GM19023 (cell line): ENCODE data around the gene LTB4R.

ENCODE experiments used
- ATAC-seq: cut with Tn5 transposase; IDR thresholded peaks from one replicate; pipeline ENCODE4 v1.9.1; 2021; ENCODE audit warnings: mild to moderate bottlenecking, moderate library complexity; ENCODE audit not compliant: unreplicated experiment

The LTB4R gene

DNA sequence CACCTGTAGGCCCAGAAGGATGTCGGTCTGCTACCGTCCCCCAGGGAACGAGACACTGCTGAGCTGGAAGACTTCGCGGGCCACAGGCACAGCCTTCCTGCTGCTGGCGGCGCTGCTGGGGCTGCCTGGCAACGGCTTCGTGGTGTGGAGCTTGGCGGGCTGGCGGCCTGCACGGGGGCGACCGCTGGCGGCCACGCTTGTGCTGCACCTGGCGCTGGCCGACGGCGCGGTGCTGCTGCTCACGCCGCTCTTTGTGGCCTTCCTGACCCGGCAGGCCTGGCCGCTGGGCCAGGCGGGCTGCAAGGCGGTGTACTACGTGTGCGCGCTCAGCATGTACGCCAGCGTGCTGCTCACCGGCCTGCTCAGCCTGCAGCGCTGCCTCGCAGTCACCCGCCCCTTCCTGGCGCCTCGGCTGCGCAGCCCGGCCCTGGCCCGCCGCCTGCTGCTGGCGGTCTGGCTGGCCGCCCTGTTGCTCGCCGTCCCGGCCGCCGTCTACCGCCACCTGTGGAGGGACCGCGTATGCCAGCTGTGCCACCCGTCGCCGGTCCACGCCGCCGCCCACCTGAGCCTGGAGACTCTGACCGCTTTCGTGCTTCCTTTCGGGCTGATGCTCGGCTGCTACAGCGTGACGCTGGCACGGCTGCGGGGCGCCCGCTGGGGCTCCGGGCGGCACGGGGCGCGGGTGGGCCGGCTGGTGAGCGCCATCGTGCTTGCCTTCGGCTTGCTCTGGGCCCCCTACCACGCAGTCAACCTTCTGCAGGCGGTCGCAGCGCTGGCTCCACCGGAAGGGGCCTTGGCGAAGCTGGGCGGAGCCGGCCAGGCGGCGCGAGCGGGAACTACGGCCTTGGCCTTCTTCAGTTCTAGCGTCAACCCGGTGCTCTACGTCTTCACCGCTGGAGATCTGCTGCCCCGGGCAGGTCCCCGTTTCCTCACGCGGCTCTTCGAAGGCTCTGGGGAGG lies at the start of gene LTB4R:
Gene LTB4R (plus strand): TSS at position 857 of the 959 bp plus-strand sequence. CDS start 4,150 bp downstream, outside the sequence.
- ATAC-seq: peak; percentile 69

GRCh38 chr14:24261969-24262327 lies 49.4 kb upstream of the LTB4R start:
- no peak for ATAC-seq

DNA sequence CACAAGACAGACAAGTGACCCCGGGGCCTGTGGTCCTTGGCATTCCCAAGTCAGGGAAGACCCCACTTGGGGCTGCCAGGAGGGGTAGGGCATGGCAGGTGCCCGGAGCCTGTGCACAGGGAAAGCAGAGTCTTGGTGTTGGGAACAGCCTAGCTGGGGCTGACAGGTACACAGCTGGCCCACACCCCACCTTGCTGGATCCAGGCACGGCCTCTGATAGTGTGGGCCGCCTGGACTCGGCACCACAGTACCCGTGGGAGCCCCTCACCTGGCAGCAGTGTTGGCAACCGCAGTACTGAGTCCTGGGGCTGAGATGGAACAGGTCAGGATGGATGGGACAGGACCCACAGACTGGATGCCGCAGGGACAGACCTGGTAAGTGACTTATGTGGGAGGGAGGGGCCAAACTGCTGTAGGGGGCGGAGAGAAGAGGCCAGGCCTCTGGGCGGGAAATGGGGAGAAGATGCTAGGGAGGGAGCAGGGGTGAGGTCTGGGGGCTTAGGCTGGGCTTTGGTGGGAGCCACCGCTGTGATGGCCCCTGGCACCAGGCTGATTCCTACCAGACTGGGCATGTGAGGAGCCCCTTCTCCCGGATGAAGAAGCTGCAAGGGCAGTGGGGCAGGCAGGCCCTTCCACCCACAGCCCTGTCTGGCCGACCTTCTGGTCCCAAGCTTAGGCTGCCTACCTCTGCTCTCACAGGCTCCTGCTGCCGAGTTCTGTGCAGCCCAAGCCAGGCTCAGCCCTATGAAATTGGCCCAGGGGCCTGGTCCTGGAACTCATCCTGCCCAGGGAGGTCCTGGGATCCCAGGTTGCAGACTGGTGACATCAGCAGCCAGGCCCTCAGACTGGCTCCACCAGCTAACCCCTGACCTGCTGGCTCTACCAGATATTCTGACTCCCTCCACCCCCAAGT lies 48.2 kb upstream of the LTB4R start, which contains the start of gene TGM1:
Gene TGM1 (minus strand): TSS at position 357 of the 913 bp plus-strand sequence. CDS start 825 bp downstream, outside the sequence.
- ATAC-seq: no peak

DNA sequence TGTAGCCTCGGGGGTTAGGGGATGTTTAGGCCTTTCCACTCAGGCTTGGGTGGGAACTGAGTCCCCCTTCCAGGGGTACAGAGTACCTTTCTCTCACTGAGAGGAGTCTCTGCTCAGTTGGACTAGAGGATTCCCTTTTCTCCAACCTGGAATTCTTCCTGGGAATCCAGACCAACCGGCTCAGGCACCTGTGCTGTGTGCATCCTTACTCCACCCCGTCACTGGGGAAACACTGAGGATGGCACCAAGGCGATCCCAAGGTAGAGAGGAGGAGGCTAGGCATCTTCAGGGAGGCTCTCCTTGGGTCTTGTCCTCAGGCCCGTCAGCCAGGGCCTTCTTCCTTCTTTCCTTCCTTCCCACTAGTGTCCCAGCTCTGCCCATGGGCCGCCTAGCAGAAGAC lies 47.5 kb upstream of the LTB4R start:
- ATAC-seq: no peak

- ATAC-seq: no peak
These were observed 47.0 kb upstream of the LTB4R start for GRCh38 chr14:24264298-24264697.

DNA sequence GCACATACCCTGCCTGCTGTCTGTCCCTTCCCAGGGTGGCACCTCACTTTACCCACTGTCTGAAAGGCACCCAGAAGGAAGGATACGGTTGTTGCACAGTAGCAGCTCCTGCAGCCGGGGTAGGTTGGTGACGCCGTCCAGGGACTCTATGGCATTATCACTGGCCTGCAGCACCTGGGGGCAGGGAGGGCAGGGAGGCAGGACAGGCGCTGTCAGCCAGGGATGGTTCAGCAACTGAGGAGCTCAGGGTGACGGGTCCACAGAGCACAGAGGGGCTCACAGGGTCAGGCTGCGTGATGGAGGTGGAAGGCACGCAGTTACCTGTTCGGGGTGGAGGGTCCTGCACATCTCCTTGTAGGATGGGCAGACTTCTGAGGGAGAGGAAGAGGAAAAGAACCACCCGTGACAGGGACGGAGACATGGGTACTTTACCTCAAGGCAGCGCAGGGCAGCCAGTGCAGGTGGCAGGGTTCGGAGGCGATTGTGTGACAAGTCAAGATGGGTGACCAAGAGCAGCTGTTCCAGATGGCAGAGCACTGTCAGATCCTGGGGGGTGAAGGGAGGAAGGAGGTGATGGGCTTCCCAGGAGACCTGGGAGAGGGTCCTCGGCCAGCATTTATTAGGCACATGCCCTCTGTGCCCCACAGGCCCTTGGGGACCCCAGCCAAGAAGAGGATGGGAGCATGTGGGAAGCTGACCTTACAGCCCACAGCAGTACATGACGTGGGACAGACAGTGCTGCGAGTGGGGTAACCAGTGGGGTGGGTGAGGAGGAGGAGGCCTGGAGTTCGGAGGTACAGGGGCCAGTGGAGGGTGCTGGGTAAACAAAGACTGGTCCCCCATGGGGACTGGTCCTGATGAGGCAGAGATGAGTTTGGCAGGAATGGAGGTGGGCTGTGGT lies 44.7 kb upstream of the LTB4R start:
- no peak for ATAC-seq

DNA sequence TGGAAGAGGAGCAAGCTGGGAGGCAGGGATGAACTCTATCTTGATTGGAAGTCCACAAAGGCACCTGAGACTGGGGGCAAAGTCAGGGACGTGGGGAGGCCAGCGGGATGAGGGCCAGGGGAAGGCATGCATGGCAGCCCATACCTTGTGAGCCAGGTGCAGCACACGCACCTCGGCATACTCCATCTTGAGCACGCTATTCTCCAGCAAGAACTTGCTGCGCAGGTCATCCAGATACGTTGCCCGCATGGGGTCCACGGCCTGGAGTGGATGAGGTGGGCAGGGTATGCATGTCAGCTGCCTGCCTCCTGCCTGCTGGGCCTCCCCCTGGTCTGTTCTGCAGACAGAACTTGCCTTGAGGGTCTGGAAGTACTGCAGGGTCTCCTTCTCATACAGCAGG lies 43.8 kb upstream of the LTB4R start:
- ATAC-seq: no peak

DNA sequence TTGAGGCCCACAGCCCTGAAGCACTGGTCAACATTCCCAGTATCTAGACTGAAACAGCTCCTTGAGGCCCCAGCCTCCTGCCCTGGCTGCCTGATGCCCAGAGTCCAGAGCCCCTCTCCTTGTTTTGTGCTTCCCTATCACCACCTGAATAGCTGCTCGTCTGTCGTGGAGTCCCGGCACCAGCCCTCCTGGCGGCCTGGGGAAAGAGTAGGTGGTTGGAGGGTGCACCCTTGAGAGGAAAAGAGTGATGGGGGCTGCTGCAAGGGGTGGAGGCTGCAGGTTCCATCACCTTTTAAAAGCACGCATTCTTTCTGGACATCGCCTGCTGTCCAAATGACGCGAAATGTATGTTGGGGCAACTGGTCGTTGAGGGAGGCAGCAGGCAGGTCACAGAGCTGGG lies 43.1 kb upstream of the LTB4R start:
- ATAC-seq: no peak

- no peak for ATAC-seq
These were observed 41.9 kb upstream of the LTB4R start for GRCh38 chr14:24269368-24269767.

DNA sequence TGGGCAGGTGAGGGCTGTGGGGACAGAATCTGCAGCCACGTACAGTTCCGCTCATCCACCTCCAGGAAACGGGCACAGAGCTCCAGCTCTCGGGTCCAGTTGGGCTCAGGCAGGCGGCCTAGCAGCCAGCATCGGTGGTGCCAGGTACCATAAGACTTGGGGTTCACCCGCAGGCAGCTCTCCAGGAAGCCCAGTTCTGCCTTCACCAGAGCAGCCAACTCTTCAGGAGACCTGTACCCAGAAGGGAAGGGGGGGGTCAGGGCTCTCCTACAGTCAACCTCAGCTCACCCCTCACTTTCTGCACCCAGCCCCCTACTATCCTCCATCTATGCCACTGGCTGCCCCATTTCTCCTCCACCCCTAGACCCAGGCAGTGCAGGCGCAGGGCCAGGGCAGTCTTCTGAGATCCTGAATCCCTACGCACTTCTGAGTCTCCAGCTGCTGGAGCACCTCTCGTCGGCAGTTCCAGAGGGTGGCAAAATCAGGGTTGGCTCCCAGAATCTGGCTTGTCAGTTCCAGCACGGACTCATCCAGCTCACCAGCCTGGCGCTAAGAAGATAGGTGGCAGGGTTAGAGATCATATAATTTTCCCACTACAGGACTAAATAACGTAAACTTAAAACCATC lies 41.3 kb upstream of the LTB4R start:
- no peak for ATAC-seq

DNA sequence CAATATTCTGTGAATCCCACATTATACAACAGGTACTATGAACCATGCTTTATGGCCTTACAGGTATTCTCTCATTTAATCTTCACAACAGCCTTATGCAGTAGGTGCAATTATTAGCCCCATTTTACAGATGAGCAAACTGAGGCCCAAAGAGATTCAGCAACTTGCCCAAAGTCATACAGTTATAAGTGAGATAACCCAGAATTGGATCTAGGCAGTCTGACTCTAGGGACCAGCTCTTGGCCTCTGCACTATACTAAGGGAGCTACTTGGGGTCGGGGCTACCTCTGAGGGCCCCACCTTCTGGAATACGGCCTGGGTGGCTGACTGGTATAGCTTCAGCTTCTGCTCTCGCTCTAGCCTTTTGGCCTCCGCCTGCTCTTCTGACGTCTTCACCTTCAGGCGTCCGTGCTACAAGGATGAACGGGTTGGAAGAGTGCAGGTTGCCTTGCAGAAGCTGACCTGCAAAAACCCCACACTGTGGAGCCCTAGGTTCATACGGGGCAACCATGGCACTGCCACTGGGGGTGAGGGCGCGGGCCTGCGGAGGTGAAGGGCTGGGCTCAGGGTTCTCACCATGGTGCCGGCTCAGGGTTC lies 40.7 kb upstream of the LTB4R start:
- ATAC-seq: peak; percentile 0

- ATAC-seq: peak; percentile 91
These were observed 40.0 kb upstream of the LTB4R start, which contains the start of gene RABGGTA for GRCh38 chr14:24271134-24271833. RABGGTA (minus strand) TSS chr14:24271597; CDS start chr14:24271115, 482 bp downstream.

- no peak for ATAC-seq
These were observed 39.5 kb upstream of the LTB4R start for GRCh38 chr14:24271834-24272263.

DNA sequence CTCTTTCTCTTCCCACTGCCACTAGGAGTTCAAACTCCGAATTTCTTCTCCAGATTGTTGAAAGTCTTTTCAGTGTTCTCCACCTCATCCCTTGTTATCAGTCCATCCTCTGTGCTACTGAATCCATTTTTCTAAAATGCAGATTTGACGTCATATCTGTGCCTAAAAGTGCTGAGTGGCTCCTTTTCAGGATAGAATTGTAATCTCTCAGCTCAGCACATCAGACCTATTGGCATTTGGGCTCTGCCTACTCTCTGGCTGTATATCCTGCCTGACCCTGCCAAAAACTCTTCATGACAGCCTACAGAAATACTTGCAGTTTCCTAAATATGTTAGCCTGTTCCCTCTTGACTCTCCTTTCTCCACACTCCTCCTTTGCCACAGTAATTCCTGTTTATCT lies 38.8 kb upstream of the LTB4R start:
- ATAC-seq: no peak

DNA sequence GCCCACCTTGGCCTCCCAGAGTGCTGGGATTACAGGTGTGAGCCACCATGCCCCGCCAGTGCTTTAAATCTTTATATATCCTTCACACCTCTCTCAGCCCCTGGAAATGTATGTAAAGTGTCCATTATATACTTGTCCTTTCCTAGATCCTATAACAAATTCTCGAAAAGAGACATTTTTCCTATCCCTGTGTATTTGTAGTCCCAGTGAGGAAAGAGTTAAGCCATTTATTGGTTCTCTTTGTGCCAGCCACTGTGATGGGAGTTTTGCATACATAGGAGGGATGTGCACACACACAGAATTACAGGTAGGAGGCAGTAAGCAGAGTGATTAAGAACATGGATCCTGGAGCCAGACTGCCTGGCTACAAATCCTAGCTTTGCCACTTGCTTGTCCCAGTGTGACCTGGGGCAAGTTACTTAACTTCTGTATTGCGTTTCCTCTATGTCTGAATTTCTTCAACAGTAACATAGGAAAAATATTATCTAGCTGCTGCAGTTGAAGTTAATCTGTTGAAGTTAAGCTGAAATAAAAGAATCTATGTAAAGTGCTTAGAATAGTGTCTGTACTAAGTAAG lies 37.8 kb upstream of the LTB4R start:
- ATAC-seq: no peak

DNA sequence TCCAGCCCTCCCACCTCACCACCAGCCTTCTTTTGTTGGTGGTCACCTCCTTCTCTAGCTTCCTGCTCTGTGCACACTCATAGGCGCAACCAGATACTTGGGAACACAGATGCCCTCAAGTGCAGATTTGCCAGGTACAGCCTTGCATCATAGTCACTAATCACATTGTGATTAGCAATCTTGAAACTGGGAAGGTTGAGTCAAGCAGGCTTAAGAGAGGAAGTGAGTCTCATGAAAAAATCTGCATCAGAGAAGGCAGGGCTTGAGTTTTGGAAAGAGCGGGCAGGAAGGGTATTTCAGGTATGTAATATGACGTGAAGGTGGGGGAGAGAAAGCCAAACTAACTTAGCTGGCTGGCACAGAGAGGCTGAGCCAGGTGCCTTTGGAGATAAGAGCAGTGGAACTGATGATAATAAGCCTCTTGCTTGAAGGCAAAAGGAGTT lies 37.2 kb upstream of the LTB4R start:
- ATAC-seq: peak; percentile 29

GRCh38 chr14:24277071-24277470 lies 34.2 kb upstream of the LTB4R start:
- no peak for ATAC-seq

DNA sequence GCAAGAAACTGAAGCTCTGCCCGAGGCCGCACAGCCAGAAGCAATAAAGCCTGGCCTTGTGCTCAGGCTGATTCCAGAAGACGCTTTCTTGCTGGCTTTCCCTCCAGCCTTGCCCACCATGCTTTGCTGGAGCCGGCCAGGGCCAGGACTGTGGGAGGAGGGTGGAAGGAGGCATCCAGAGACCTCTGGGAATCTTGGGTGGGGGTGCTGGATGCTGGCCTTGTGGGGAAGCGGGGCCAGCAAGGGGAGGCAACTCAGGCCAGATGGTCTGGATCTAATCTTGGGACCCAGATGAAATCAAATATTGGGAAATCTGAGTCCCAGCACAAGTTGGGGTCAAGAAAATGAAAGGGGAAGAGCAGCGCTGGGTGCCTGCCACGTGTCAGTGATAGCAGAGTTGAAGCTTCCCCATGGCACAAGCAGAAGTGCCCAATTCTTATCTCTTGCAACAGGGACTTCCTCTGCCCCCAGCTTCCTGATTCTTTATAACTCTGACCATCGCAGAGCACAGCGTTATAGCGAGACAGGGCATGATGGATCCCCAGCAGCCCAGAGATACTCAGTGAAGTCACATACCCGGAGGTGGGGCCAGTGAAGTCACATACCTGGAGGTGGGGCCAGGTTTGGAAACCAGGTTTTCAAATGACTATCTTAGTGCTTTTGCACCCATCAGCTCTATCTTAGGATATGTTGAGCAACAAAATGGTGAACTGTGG lies 33.5 kb upstream of the LTB4R start:
- no peak for ATAC-seq
